Activated CD4-positive, alpha-beta T cell treated with anti-CD3 and anti-CD28 coated beads, Interleukin-2, amount 50 U/mL, for 24 hours (primary cell): ENCODE results near the gene CCK.
"Not testable (repeated sequence)": the region's sequence is repeated elsewhere in the genome, so short reads cannot be mapped to it uniquely, and the experiment has no call there.

Experiments
- DNase-seq, 2 donors: peaks; one replicate each; pipeline ENCODE4 v3.0.0-alpha.2; 2020; ENCODE audit warnings: low read depth in 1 of 2, low spot score in 1 of 2

Gene CCK

GRCh38 chr3:42266085-42266484 is at the start of gene CCK:
Gene CCK, minus strand, starts transcription at chr3:42266185. Its CDS starts 2,555 bp downstream, at chr3:42263630.
- no peak for DNase-seq

GRCh38 chr3:42314411-42314810 is 48.4 kb upstream of the CCK start:
- no peak for DNase-seq

GRCh38 chr3:42308651-42309050 is 42.7 kb upstream of the CCK start:
- DNase-seq = no peak

GRCh38 chr3:42306499-42306898 is 40.5 kb upstream of the CCK start:
- peak in 1 of 2 donors; percentile 5 for DNase-seq

- DNase-seq = no peak
Observed at GRCh38 chr3:42302924-42303634, 37.1 kb upstream of the CCK start.

GRCh38 chr3:42301446-42302175 is 35.6 kb upstream of the CCK start:
- no peak for DNase-seq

- no peak for DNase-seq
Observed at GRCh38 chr3:42300778-42301177, 34.8 kb upstream of the CCK start.

- no peak for DNase-seq
Observed at GRCh38 chr3:42300013-42300412, 34.0 kb upstream of the CCK start.

- DNase-seq = no peak
Observed at GRCh38 chr3:42298259-42298658, 32.3 kb upstream of the CCK start.

GRCh38 chr3:42292009-42292408 is 26.0 kb upstream of the CCK start:
- no peak for DNase-seq

GRCh38 chr3:42290966-42291714 is 25.2 kb upstream of the CCK start:
- no peak for DNase-seq

GRCh38 chr3:42289026-42289425 is 23.0 kb upstream of the CCK start:
- no peak for DNase-seq

GRCh38 chr3:42288385-42288784 is 22.4 kb upstream of the CCK start:
- DNase-seq = no peak

GRCh38 chr3:42287423-42287822 is 21.4 kb upstream of the CCK start:
- DNase-seq = not testable (repeated sequence)

GRCh38 chr3:42277676-42278075 is 11.7 kb upstream of the CCK start:
- no peak for DNase-seq

- DNase-seq = no peak
Observed at GRCh38 chr3:42276141-42277132, 10.5 kb upstream of the CCK start.

- DNase-seq = no peak
Observed at GRCh38 chr3:42275217-42275616, 9.2 kb upstream of the CCK start.

- no peak for DNase-seq
Observed at GRCh38 chr3:42274266-42274665, 8.3 kb upstream of the CCK start.

- no peak for DNase-seq
Observed at GRCh38 chr3:42273361-42273760, 7.4 kb upstream of the CCK start.

GRCh38 chr3:42271786-42272185 is 5.8 kb upstream of the CCK start:
- DNase-seq = no peak

- DNase-seq = no peak
Observed at GRCh38 chr3:42270561-42270960, 4.6 kb upstream of the CCK start.
